HG03432 (cell line): ENCODE results near the gene TYRP1.

Source experiments
- ATAC-seq: cut with Tn5 transposase; IDR thresholded peaks from one replicate; pipeline ENCODE4 v1.9.1; 2021; ENCODE audit warnings: mild to moderate bottlenecking, moderate library complexity; ENCODE audit not compliant: unreplicated experiment

The TYRP1 gene

GRCh38 chr9:12730198-12730597, 37.0 kb downstream of the TYRP1 start:
- ATAC-seq, result no peak

GRCh38 chr9:12730927-12731326, 37.7 kb downstream of the TYRP1 start:
- ATAC-seq, result no peak

GRCh38 chr9:12732971-12733370, 39.8 kb downstream of the TYRP1 start:
- no peak for ATAC-seq

GRCh38 chr9:12735665-12736064, 42.5 kb downstream of the TYRP1 start:
- ATAC-seq, result peak; percentile 68

GRCh38 chr9:12737871-12738270, 44.7 kb downstream of the TYRP1 start:
- no peak for ATAC-seq

GRCh38 chr9:12739014-12739652, 45.9 kb downstream of the TYRP1 start:
- no peak for ATAC-seq

- ATAC-seq, result no peak
Measured at GRCh38 chr9:12740845-12741244, 47.7 kb downstream of the TYRP1 start.

GRCh38 chr9:12748016-12748415, 54.8 kb downstream of the TYRP1 start:
- no peak for ATAC-seq

- no peak for ATAC-seq
Measured at GRCh38 chr9:12748954-12749353, 55.8 kb downstream of the TYRP1 start.

- ATAC-seq, result no peak
Measured at GRCh38 chr9:12753931-12754330, 60.7 kb downstream of the TYRP1 start.

GRCh38 chr9:12759761-12760160, 66.6 kb downstream of the TYRP1 start:
- ATAC-seq, result peak; percentile 42
